BJ (cell line): ENCODE data around the gene SLIT3. TPM values are rescaled to one million over a fixed set of nuclear protein-coding genes. Genes with fewer than 3 reads are reported as not detected.

ENCODE experiments used
- CTCF ChIA-PET: fragments of 350-600 bp; formaldehyde crosslinking; extraction: SDS; loops from one replicate; lab custom pipeline; 2021; ENCODE audit warnings: antibody characterized with exemption, inconsistent platforms; lab: Yijun Ruan, JAX
- POLR2A ChIA-PET: fragments of 300-600 bp; sonication (Branson Sonifier 250); formaldehyde crosslinking; extraction: SDS; loops from one replicate; lab custom pipeline; 2021; ENCODE audit warnings: antibody characterized with exemption; lab: Charles Lee
- DNase-seq: peaks from one replicate; pipeline ENCODE4 v3.0.0-alpha.2; 2011; ENCODE audit warnings: low read depth
- H3K27me3 ChIP-seq: 2 replicates; pipeline ENCODE4 v1.6.0; 2011; ENCODE audit warnings: low read length; ENCODE audit not compliant: control insufficient read depth, insufficient read depth
- H3K36me3 ChIP-seq: 2 replicates; pipeline ENCODE4 v1.5.1; 2011; ENCODE audit warnings: low read length; ENCODE audit not compliant: control insufficient read depth, insufficient read depth
- H3K4me3 ChIP-seq: 2 replicates; pipeline ENCODE4 v1.5.1; 2011; ENCODE audit warnings: low read depth, mild to moderate bottlenecking, control low read depth, low read length
- CTCF ChIP-seq: IDR thresholded peaks from 2 replicates; pipeline ENCODE4 v1.5.1; 2011; ENCODE audit warnings: low read depth, mild to moderate bottlenecking, control low read depth, inconsistent platforms, low read length, moderate library complexity; ENCODE audit not compliant: insufficient read depth
- polyA plus RNA-seq: library from polyadenylated mRNA; depleted of rRNA; stranded (reverse); fragments of >200 nt; gene quantifications from 2 replicates; pipeline ENCODE4 v1.2.3, GENCODE V29; 2011

The SLIT3 gene
- polyA plus RNA-seq, 1 experiment = 26.8 TPM

GRCh38 chr5:168893283-168893682 lies 407.7 kb downstream of the SLIT3 start:
- no peak for TF ChIP-seq CTCF
- CTCF ChIA-PET = no interaction called here
- no peaks in the 10 kb centered on the region for H3K36me3 ChIP-seq
- H3K4me3 ChIP-seq = no peak overlapping the region
- no peak for DNase-seq
- POLR2A ChIA-PET = no interaction called here
- H3K27me3 ChIP-seq = peaks cover 1% of the 10 kb centered on the region

DNA sequence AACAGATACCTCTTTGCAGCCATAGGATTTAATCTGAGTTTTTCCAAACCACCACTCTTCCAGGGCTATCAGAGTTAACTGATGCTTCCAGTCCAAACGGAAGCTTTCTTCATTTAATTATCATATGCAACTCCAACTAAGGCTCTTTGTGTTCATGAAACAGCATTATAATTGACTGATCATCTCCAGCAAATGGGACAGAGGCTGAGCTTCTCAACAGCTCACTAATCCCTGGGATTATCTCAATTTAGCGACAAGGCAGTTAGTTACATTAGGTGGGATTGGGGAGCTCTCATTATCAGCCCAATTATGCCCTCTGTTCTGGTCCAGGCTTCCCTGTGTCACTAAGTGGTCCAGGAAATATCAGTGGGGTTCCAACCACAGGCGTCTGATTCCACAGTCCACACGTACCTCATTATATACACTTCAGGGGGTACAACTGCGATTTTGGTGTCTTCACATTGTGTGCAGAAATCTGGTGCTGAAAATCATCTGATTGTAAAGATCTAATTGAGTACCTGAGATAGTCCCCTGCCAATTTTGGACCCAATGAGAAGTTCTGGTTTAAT lies 408.2 kb downstream of the SLIT3 start:
- no peak for DNase-seq
- Histone ChIP-seq H3K27me3 (peaks cover 1% of the 10 kb centered on the region), H3K4me3 (no peak overlapping the region), H3K36me3 (no peaks in the 10 kb centered on the region)
- ChIA-PET POLR2A (no interaction called here), CTCF (no interaction called here)
- TF ChIP-seq CTCF = no peak

DNA sequence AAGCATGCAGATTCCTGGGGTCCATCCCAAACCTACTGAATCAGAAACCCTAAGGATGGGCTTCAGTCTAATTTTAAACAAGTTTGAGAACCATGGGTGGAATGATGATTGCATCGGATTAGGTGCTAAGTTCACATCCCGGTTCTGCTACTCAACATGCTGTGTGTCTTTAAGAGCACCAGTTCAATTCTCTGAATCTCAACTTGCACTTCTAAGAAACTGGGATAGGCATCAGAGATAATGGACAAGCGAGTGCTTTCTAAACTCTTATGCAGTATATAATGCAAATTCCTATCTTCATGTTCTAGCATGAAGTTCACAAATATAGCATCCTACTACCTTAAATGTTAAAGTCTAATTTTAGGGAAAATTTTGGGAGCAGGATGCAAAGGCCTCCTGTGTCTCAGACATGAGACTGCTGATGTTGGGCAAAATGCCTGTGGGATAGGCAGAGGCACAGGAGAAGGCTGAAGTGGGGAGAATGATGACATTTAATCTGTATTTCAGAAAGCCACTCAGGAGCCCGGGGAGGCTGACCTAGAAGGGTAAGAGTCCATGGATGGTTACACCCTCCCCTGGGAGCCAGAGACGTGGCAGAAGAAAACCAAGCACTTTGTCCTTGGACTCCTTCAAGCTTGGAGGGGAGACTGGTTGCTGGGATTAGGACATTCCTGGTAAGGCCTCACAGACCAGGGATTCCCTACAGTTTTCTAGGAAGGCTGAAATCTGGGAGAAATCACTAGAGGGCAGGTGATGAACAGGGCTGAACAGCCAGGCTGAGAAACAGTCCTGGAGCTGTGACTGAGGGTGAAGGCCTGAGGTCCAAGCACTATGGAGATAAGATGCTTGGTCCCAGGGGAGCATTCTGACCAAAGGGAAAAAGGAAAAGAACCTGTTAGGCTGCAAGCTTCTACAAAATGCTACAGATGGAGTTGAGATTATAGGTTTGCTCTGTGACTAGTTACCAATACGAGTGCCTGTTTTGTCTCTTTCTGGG lies 409.8 kb downstream of the SLIT3 start:
- DNase-seq = no peak
- Histone ChIP-seq H3K36me3 (no peaks in the 10 kb centered on the region), H3K4me3 (no peak overlapping the region), H3K27me3 (peaks cover 1% of the 10 kb centered on the region)
- TF ChIP-seq CTCF = no peak
- ChIA-PET CTCF (no interaction called here), POLR2A (no interaction called here)

GRCh38 chr5:168889039-168889438 lies 411.9 kb downstream of the SLIT3 start:
- Histone ChIP-seq H3K4me3 (no peak overlapping the region), H3K27me3 (peaks cover 1% of the 10 kb centered on the region), H3K36me3 (no peaks in the 10 kb centered on the region)
- no peak for DNase-seq
- POLR2A ChIA-PET = no interaction called here
- no peak for TF ChIP-seq CTCF
- CTCF ChIA-PET = no interaction called here

GRCh38 chr5:168887931-168888330 lies 413.0 kb downstream of the SLIT3 start:
- ChIA-PET CTCF (no interaction called here), POLR2A (no interaction called here)
- no peak for TF ChIP-seq CTCF
- Histone ChIP-seq H3K4me3 (no peak overlapping the region), H3K36me3 (no peaks in the 10 kb centered on the region), H3K27me3 (peaks cover 1% of the 10 kb centered on the region)
- DNase-seq = no peak
